Gastroesophageal sphincter (tissue), 4 donors: ENCODE measurements around the gene INTS12. TPM values are rescaled to one million over a fixed set of nuclear protein-coding genes. Genes with fewer than 3 reads are reported as not detected.

Experiments used
- ATAC-seq: fragments of 150-250 bp; one replicate; pipeline ENCODE4 v1.9.1; 2016; ENCODE audit warnings: mild to moderate bottlenecking, moderate library complexity
- H3K27ac ChIP-seq, 4 donors: fragments of 200-600 bp; sonication (generic) in 3 of 4; 1 replicate in 3 of 4; 2 replicates in 1 of 4; pipeline ENCODE4 v1.5.1; 2016 to 2019
- H3K27me3 ChIP-seq: fragments of 200-600 bp; sonication (generic); one replicate; pipeline ENCODE4 v1.5.1; 2019
- H3K36me3 ChIP-seq, 2 donors: fragments of 200-600 bp; sonication (generic); one replicate each; pipeline ENCODE4 v1.5.1; 2019; ENCODE audit warnings: control low read depth in 1 of 2
- H3K4me1 ChIP-seq, 3 donors: fragments of 200-600 bp; sonication (generic); 1 replicate in 2 of 3; 2 replicates in 1 of 3; pipeline ENCODE4 v1.5.1; 2016 to 2019; ENCODE audit warnings: control low read depth in 2 of 3
- H3K4me3 ChIP-seq, 2 donors: fragments of 200-600 bp; sonication (generic); one replicate each; pipeline ENCODE4 v1.5.1; 2019; ENCODE audit warnings: mild to moderate bottlenecking in 1 of 2, moderate library complexity in 1 of 2
- H3K9me3 ChIP-seq, 3 donors: fragments of 200-600 bp; sonication (generic); one replicate each; pipeline ENCODE4 v1.5.1; 2017 to 2019; ENCODE audit warnings: control low read depth in 2 of 3
- EP300 ChIP-seq: sonication (generic); formaldehyde crosslinking; IDR thresholded peaks from one replicate; pipeline ENCODE4 v1.6.1; 2017; ENCODE audit warnings: antibody characterized with exemption, mild to moderate bottlenecking
- POLR2A ChIP-seq, 2 donors: fragments of 450-650 bp; IDR thresholded peaks; one replicate each; pipeline ENCODE4 v1.6.1; 2017; ENCODE audit warnings: antibody characterized with exemption in 2 of 2, mild to moderate bottlenecking in 2 of 2, moderate library complexity in 1 of 2
- POLR2AphosphoS5 ChIP-seq: sonication (generic); formaldehyde crosslinking; IDR thresholded peaks from one replicate; pipeline ENCODE4 v1.6.1; 2017; ENCODE audit warnings: antibody characterized with exemption
- WGBS, 2 donors: methylation state at CpG; one replicate each; pipeline ENCODE4 v1.1.5; 2018; ENCODE audit warnings: low coverage in 1 of 2; 5-methylcytosine and 5-hydroxymethylcytosine counted together
- total RNA-seq, 4 donors: library from RNA; depleted of rRNA; stranded (reverse); fragments of >200 nt; gene quantifications; one replicate each; pipeline ENCODE4 v1.1.0, GENCODE V29; 2016
- TF ChIP-seq, protein P1 (sequence below), 4 experiments: fragments of 200-600 bp in 2 of 4; fragments of 450-650 bp in 2 of 4; sonication (generic) in 1 of 4; IDR thresholded peaks; one replicate each; pipeline ENCODE4 v1.5.1; 2017 to 2019; ENCODE audit warnings: antibody characterized with exemption in 4 of 4, mild to moderate bottlenecking in 2 of 4, moderate library complexity in 2 of 4

The INTS12 gene
- total RNA-seq, 4 donors from 2014 or later, result 24.2 to 46.1 (median 31.1) TPM

DNA sequence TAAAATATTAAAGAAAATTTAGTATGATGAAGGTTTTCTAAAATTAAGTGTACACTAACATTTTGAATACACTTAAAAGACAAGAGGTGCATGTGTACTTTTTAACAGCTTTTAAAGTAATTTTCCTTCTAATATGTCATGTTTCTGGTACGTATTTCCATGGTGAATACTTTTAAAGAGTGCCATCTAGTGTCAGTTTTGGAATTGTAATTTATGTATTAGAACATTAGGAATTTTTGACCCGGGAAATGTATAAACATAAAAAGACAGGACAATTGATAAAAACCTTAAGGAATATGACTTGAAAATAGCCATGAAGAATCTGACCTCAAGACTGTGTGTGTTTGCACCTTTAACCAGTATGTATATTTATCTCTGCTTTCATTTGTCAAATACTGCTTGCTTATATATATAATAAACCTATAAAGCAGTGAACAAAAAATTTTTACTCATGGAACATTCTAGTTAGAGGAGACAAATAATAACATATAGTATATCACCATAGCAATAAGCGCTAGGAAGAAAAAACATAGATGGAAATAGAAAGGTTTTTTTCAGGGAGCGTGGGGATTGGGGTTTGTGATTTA, 7.3 kb upstream of the INTS12 start:
- 18 to 31% methylated on average over 3 to 4 of the region's 4 CpGs for WGBS, 2 donors
- no peak for ATAC-seq
- H3K36me3 ChIP-seq, result peaks cover 0 to 19% of the 10 kb centered on the region in 2 donors
- no peaks in the 10 kb centered on the region for H3K9me3 ChIP-seq
- no peak overlapping the region for H3K4me3 ChIP-seq
- H3K4me1 ChIP-seq, result peaks cover 0 to 20% (median 0%) of the 10 kb centered on the region in 3 donors
- H3K27ac ChIP-seq, result no peak overlapping the region
- TF ChIP-seq POLR2AphosphoS5, result no peak
- TF ChIP-seq, protein P1, sequence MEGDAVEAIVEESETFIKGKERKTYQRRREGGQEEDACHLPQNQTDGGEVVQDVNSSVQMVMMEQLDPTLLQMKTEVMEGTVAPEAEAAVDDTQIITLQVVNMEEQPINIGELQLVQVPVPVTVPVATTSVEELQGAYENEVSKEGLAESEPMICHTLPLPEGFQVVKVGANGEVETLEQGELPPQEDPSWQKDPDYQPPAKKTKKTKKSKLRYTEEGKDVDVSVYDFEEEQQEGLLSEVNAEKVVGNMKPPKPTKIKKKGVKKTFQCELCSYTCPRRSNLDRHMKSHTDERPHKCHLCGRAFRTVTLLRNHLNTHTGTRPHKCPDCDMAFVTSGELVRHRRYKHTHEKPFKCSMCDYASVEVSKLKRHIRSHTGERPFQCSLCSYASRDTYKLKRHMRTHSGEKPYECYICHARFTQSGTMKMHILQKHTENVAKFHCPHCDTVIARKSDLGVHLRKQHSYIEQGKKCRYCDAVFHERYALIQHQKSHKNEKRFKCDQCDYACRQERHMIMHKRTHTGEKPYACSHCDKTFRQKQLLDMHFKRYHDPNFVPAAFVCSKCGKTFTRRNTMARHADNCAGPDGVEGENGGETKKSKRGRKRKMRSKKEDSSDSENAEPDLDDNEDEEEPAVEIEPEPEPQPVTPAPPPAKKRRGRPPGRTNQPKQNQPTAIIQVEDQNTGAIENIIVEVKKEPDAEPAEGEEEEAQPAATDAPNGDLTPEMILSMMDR (IDR thresholded peaks at IDR 0.05), result peak; percentile 33 to 56 (median 36)
- H3K27me3 ChIP-seq, result no peaks in the 10 kb centered on the region

DNA sequence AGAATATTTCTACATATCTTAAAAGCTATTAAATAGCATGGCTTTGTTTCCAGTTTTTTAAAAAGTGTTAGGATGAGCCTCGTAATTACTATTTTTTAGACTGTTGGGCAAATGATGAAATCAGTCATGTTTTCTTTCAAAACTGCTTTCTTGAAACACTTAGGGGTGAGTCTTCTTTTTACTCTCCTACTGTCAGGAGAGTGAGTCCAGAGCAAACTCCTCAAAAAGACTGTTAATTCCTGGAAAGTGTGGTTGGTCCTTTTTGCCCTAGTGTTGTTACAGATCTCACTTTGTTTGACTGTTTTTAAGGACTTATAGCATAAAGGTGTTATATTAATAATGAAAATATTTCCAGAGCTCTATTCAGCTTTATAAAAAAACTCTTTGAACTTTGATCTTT, 6.4 kb upstream of the INTS12 start:
- Histone ChIP-seq H3K4me3 (no peak overlapping the region), H3K4me1 (peaks cover 0 to 26% (median 0%) of the 10 kb centered on the region in 3 donors), H3K27me3 (no peaks in the 10 kb centered on the region), H3K36me3 (peaks cover 0 to 10% of the 10 kb centered on the region in 2 donors), H3K9me3 (no peaks in the 10 kb centered on the region), H3K27ac (no peak overlapping the region)
- ATAC-seq, result no peak
- TF ChIP-seq EP300, result no peak
- TF ChIP-seq, protein P1 (IDR thresholded peaks at IDR 0.05), result no peak
- TF ChIP-seq POLR2A (IDR thresholded peaks at IDR 0.05), result no peak
- no peak for TF ChIP-seq POLR2AphosphoS5
- WGBS, 2 donors, result 72 to 75% methylated on average over 1 of the region's 1 CpG

DNA sequence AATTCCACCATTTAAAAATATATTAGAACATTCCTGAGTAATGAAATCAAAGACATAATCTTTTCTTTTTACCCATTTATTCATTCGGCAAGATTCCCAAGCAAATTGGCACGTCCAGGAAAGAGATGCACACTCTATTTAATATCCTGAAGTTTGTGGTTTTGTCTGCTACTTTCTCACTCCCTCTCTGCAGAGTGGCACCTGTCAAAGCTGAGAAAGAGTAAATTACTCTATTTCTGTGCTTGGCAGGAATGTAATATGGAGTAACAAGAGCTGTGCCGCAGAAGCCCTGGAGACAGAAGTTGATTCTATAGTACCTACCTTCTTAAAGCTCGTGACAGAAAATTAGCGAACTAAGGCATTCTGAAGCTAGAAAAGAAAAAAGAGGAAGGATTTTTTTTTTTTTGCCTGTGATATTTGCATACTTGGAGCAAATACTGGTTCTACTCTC, 5.6 kb upstream of the INTS12 start:
- Histone ChIP-seq H3K4me3 (peak overlapping the region in 1 of 2 donors; percentile 11), H3K27me3 (no peaks in the 10 kb centered on the region), H3K4me1 (peaks cover 0 to 35% (median 3%) of the 10 kb centered on the region in 3 donors), H3K27ac (peak overlapping the region in 1 of 4 donors; percentile 7), H3K36me3 (peaks cover 0 to 2% of the 10 kb centered on the region in 2 donors), H3K9me3 (no peaks in the 10 kb centered on the region)
- no peak for TF ChIP-seq EP300
- no peak for TF ChIP-seq POLR2A (IDR thresholded peaks at IDR 0.05)
- TF ChIP-seq, protein P1 (IDR thresholded peaks at IDR 0.05), result no peak
- TF ChIP-seq POLR2AphosphoS5, result no peak
- 61 to 70% methylated on average over 4 to 5 of the region's 5 CpGs for WGBS, 2 donors
- ATAC-seq, result no peak

DNA sequence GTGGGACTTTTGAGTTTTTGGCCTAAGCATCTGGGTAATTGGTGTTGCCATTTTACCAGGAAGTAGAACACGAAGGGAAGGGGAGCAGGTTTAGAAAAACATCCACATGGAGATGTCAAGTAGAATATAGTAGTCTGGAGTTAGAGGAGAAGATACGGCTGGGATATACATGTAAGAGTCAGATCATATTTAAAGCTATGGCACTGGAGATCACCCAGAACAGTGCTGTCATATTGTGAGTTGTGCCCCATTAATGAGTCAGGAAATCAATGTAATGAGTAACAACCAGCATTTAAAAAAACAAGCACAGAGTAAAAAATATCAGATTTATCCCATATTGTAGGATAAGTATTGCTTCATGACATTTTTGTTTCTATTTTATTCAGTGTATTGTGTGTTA, 4.3 kb upstream of the INTS12 start:
- no peak for ATAC-seq
- H3K27ac ChIP-seq, result no peak overlapping the region
- no peaks in the 10 kb centered on the region for H3K27me3 ChIP-seq
- H3K9me3 ChIP-seq, result no peaks in the 10 kb centered on the region
- peaks cover 0 to 39% (median 3%) of the 10 kb centered on the region in 3 donors for H3K4me1 ChIP-seq
- H3K4me3 ChIP-seq, result no peak overlapping the region
- 50 to 72% methylated on average over 1 to 2 of the region's 2 CpGs for WGBS, 2 donors
- no peaks in the 10 kb centered on the region for H3K36me3 ChIP-seq
- TF ChIP-seq, protein P1 (IDR thresholded peaks at IDR 0.05), result no peak
- TF ChIP-seq EP300 (no peak), POLR2AphosphoS5 (no peak), POLR2A (IDR thresholded peaks at IDR 0.05) (no peak)

DNA sequence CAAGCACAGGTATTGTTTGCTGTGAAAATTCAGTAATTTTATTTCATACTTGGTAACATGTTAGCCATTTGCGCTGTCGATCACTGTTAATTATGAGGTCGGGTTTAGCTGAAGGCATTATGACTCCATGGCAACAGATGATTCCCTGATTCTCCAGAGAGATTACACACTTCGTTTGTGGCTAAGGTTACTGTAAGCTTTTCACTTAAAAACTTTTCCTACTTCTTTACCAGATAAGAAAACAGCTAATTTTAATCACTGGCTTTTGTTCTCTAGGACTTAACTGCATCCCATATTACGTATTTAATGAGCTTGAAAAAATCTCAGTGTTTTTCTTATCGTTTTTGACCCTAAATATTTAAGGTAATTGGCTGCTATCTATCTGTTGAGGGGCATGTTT, 2.2 kb upstream of the INTS12 start:
- no peak for TF ChIP-seq POLR2A (IDR thresholded peaks at IDR 0.05)
- TF ChIP-seq, protein P1 (IDR thresholded peaks at IDR 0.05), result no peak
- WGBS, 2 donors, result 65 to 71% methylated on average over 6 of the region's 6 CpGs
- no peak for ATAC-seq
- H3K9me3 ChIP-seq, result no peaks in the 10 kb centered on the region
- H3K27ac ChIP-seq, result no peak overlapping the region
- no peaks in the 10 kb centered on the region for H3K36me3 ChIP-seq
- no peak overlapping the region for H3K4me3 ChIP-seq
- peaks cover 10 to 60% (median 13%) of the 10 kb centered on the region in 3 donors for H3K4me1 ChIP-seq
- H3K27me3 ChIP-seq, result no peaks in the 10 kb centered on the region
